HG03460 (cell line): ENCODE measurements around the gene KIAA0513.

ENCODE experiments used
- ATAC-seq: cut with Tn5 transposase; IDR thresholded peaks from one replicate; pipeline ENCODE4 v1.9.1; 2021; ENCODE audit not compliant: unreplicated experiment

KIAA0513 gene

GRCh38 chr16:85129876-85130704 is 102.5 kb downstream of the KIAA0513 start:
- ATAC-seq, result no peak

- no peak for ATAC-seq
Observed at GRCh38 chr16:85130705-85131028, 103.1 kb downstream of the KIAA0513 start.

- no peak for ATAC-seq
Observed at GRCh38 chr16:85132456-85133289, 105.1 kb downstream of the KIAA0513 start.

GRCh38 chr16:85133290-85133599 is 105.7 kb downstream of the KIAA0513 start:
- ATAC-seq, result no peak

GRCh38 chr16:85134076-85134788 is 106.6 kb downstream of the KIAA0513 start:
- no peak for ATAC-seq

- no peak for ATAC-seq
Observed at GRCh38 chr16:85134789-85135142, 107.2 kb downstream of the KIAA0513 start.

GRCh38 chr16:85136213-85136701 is 108.7 kb downstream of the KIAA0513 start:
- no peak for ATAC-seq

GRCh38 chr16:85136702-85137322 is 109.2 kb downstream of the KIAA0513 start:
- no peak for ATAC-seq

- ATAC-seq, result no peak
Observed at GRCh38 chr16:85137323-85138072, 109.9 kb downstream of the KIAA0513 start.

- ATAC-seq, result no peak
Observed at GRCh38 chr16:85138073-85138824, 110.7 kb downstream of the KIAA0513 start.

GRCh38 chr16:85138825-85139627 is 111.4 kb downstream of the KIAA0513 start:
- no peak for ATAC-seq

- no peak for ATAC-seq
Observed at GRCh38 chr16:85139881-85140339, 112.3 kb downstream of the KIAA0513 start.

GRCh38 chr16:85140455-85141012 is 112.9 kb downstream of the KIAA0513 start:
- ATAC-seq, result no peak

GRCh38 chr16:85141491-85142128 is 114.0 kb downstream of the KIAA0513 start:
- no peak for ATAC-seq

GRCh38 chr16:85142129-85142513 is 114.5 kb downstream of the KIAA0513 start:
- no peak for ATAC-seq

- no peak for ATAC-seq
Observed at GRCh38 chr16:85142771-85143211, 115.2 kb downstream of the KIAA0513 start.
